GM18867 (cell line): ENCODE data around the gene ELOB.

Experiments used
- ATAC-seq: cut with Tn5 transposase; IDR thresholded peaks from one replicate; pipeline ENCODE4 v1.9.1; 2021; ENCODE audit warnings: mild to moderate bottlenecking, moderate library complexity; ENCODE audit not compliant: unreplicated experiment

Gene ELOB

DNA sequence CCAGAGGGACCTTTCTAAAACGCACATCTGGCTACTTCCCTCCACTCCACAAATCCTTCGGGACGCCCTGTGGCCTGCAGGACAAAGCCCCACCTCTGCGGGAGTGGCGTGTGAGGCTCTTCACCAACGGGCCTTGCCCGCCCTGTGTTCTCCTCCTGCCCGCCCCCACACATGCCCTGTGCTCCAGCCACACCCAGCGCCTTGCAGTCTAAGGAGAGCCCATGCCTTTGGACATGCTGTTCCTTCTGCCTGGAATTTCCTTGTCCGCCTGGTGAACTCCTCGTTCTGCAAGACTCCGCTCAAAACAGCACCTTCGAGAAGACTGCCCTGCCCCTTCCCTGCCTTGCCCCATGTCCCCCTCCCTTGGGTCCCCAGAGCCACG lies 7.4 kb downstream of the ELOB start:
- ATAC-seq = no peak

DNA sequence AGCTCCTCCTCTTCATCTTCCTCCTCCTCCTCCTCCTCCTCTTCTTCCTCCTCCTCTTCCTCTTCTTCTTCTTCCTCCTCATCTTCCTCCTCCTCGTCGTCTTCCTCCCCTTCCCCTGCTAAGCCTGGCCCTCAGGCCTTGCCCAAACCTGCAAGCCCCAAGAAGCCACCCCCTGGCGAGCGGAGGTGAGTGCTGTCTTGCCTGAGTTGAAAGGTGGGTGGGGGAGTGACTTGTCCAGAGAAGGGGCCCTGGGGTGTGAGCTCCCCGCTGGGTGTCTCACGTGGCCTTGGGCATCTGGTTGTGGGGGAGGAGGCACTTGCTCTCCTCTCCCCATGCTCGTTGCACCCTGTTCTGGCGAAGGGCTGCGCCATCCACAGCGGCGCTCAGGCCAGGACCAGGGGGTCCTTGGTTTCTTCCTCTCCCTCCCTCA lies 8.0 kb downstream of the ELOB start:
- no peak for ATAC-seq

DNA sequence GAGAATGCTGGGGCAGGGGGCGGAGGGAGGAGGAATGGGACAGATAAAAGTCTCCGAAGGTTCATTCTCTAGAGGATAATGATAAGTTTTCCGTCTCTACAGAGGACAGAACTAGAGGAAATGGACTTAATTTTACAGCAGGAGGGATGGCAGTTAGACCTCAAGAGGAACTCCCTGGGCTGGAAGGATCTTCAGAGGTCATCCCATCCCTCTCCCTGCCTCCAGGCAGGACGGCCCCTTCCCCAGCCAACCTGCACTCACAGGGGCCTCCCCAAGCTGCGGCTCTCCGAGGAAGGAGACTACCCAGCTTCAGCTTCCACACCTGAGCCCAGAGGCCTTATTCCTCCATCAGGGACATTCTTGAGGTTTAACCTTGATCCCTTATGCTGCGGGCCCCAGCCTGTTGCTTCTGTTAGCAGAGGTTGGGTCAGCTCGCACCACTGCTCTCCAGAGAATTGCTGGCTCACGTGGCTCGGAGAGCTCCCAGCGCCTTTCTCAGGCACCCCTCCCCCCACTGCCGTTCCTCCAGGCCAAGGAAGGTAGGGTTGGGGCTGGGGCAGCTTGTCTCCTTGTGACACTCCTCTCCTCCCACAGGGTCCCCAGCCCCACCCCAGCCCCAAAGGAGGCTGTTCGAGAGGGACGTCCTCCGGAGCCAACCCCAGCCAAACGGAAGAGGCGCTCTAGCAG lies 8.5 kb downstream of the ELOB start:
- ATAC-seq = no peak

DNA sequence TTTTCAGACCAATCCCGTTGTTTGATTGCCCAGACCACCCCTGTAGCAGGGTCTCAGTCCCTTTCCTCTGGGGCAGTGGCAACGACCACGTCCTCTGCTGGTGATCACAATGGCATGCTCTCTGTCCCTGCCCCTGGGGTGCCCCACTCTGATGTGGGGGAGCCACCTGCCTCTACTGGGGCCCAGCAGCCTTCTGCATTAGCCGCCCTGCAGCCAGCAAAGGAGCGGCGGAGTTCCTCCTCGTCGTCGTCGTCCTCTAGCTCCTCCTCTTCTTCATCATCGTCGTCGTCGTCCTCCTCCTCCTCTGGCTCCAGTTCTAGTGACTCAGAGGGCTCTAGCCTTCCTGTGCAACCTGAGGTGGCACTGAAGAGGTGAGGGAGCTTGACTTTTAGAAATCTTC lies 9.2 kb downstream of the ELOB start:
- ATAC-seq = no peak

DNA sequence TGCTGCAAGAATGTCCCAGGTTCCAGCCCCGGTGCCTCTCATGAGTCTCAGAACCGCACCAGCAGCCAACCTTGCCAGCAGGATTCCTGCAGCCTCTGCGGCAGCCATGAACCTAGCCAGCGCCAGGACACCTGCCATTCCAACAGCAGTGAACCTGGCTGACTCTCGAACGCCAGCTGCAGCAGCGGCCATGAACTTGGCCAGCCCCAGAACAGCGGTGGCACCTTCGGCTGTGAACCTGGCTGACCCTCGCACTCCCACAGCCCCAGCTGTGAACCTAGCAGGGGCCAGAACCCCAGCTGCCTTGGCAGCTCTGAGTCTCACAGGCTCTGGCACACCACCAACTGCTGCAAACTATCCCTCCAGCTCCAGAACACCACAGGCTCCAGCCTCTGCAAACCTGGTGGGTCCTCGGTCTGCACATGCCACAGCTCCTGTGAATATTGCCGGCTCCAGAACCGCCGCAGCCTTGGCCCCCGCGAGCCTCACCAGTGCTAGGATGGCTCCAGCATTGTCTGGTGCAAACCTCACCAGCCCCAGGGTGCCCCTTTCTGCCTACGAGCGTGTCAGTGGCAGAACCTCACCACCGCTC lies 9.8 kb downstream of the ELOB start:
- no peak for ATAC-seq

DNA sequence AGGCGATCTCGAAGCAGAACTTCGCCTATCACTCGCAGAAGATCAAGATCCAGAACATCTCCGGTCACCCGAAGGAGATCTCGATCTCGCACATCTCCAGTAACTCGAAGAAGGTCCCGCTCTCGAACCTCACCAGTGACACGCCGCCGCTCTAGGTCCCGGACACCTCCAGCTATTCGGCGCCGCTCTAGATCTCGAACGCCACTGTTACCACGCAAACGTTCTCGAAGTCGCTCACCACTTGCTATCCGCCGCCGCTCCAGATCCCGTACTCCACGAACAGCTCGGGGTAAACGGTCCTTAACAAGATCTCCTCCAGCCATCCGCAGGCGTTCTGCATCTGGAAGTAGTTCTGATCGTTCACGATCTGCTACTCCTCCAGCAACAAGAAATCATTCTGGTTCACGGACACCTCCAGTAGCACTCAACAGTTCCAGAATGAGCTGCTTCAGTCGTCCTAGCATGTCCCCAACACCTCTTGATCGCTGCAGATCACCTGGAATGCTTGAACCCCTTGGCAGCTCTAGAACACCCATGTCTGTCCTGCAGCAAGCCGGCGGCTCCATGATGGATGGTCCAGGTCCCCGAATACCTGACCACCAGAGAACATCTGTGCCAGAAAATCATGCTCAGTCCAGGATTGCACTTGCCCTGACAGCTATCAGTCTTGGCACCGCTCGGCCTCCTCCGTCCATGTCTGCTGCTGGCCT lies 10.5 kb downstream of the ELOB start:
- ATAC-seq = no peak

DNA sequence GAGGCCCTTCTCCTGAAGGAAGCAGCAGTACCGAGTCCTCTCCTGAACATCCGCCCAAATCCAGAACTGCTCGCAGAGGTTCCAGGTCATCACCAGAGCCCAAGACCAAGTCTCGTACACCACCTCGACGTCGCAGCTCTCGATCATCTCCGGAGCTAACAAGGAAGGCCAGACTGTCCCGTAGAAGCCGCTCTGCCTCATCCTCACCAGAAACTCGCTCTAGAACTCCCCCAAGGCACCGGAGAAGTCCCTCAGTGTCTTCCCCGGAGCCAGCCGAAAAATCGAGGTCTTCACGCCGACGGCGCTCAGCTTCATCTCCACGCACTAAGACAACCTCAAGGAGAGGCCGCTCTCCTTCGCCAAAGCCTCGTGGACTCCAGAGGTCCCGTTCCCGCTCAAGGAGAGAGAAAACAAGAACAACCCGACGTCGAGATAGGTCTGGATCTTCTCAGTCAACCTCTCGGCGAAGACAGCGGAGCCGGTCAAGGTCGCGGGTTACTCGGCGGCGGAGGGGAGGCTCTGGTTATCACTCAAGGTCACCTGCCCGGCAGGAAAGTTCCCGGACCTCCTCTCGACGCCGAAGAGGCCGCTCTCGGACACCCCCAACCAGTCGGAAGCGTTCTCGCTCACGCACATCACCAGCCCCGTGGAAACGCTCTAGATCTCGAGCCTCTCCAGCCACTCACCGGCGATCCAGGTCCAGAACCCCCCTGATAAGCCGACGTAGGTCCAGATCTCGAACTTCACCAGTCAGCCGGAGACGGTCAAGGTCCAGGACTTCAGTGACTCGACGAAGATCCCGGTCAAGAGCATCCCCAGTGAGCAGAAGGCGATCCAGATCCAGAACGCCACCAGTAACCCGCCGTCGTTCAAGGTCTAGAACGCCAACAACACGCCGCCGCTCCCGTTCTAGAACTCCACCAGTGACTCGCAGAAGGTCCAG lies 11.3 kb downstream of the ELOB start:
- ATAC-seq = no peak

DNA sequence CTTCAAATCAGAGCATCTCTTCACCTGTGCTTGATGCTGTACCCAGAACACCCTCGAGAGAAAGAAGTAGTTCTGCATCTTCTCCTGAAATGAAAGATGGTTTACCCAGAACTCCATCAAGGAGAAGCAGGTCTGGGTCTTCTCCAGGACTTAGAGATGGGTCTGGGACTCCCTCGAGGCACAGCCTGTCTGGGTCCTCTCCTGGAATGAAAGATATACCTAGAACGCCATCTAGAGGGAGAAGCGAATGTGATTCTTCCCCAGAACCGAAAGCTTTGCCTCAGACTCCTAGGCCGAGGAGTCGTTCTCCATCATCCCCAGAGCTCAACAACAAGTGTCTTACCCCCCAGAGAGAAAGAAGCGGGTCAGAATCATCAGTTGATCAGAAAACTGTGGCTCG lies 12.4 kb downstream of the ELOB start:
- ATAC-seq = no peak

DNA sequence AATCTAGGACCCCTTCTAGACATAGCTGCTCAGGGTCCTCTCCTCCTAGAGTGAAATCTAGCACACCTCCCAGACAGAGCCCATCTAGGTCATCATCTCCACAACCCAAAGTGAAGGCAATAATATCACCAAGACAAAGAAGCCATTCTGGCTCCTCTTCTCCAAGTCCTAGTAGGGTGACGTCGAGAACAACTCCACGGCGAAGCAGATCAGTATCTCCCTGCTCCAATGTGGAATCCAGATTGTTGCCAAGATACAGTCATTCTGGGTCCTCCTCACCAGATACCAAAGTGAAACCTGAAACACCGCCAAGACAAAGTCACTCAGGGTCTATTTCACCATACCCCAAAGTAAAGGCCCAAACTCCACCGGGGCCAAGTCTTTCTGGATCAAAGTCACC lies 13.9 kb downstream of the ELOB start:
- ATAC-seq = no peak

DNA sequence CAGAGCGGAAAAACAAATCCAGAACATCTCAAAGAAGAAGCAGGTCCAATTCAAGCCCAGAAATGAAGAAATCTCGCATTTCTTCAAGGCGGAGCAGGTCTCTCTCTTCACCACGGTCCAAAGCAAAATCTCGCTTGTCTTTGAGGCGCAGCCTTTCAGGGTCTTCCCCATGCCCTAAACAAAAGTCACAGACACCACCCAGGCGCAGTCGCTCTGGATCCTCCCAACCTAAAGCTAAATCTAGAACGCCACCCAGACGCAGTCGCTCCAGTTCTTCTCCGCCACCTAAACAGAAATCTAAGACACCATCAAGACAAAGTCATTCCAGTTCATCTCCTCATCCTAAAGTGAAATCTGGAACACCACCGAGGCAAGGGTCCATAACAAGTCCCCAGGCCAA lies 14.4 kb downstream of the ELOB start:
- ATAC-seq = no peak

DNA sequence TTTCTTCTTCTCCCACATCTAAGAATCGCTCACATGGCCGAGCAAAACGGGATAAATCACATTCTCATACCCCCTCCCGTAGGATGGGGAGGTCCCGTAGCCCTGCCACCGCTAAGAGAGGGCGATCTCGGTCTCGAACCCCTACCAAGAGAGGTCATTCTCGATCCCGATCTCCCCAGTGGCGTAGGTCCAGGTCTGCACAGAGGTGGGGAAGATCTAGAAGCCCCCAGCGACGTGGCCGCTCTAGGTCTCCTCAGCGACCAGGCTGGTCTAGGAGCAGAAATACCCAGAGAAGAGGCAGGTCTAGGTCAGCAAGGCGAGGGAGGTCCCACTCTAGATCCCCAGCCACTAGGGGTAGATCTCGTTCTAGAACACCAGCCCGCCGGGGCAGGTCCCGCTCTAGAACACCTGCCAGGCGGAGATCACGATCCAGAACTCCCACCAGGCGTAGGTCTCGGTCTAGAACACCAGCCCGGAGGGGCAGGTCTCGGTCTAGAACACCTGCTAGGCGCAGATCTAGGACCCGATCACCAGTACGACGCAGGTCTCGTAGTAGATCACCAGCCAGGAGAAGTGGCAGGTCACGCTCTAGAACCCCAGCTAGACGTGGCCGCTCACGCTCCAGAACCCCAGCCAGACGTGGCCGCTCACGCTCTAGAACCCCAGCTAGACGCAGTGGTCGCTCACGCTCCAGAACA lies 15.0 kb downstream of the ELOB start:
- no peak for ATAC-seq

DNA sequence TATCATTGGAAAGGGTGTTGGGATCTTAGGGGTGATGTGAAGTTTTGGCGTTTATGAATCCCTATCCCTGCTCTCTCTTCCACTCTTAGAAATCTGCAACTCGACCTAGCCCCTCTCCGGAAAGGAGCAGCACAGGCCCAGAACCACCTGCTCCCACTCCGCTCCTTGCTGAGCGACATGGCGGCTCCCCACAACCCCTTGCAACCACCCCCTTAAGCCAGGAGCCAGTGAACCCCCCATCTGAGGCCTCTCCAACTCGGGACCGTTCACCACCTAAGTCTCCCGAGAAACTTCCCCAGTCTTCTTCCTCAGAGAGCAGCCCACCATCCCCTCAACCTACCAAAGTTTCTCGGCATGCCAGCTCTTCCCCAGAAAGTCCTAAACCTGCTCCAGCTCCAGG lies 15.6 kb downstream of the ELOB start:
- no peak for ATAC-seq

DNA sequence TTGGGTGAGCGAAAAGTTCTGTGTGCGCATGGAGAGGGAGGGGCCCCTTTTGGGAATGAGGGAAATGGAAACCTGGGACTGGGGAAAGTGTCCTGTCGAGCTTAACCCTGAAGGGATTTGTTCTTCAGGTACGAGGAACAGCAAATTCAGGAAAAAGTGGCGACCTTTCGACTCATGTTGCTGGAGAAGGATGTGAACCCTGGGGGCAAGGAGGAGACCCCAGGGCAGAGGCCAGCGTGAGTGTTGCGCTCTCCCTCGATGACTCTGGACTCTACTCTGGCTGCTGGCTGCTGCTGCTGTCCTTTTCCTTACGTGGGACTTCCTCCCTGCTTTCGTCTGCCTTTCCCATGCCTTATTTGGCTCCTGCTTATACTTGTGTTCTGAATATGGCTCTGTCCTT lies 19.7 kb downstream of the ELOB start:
- ATAC-seq = no peak

DNA sequence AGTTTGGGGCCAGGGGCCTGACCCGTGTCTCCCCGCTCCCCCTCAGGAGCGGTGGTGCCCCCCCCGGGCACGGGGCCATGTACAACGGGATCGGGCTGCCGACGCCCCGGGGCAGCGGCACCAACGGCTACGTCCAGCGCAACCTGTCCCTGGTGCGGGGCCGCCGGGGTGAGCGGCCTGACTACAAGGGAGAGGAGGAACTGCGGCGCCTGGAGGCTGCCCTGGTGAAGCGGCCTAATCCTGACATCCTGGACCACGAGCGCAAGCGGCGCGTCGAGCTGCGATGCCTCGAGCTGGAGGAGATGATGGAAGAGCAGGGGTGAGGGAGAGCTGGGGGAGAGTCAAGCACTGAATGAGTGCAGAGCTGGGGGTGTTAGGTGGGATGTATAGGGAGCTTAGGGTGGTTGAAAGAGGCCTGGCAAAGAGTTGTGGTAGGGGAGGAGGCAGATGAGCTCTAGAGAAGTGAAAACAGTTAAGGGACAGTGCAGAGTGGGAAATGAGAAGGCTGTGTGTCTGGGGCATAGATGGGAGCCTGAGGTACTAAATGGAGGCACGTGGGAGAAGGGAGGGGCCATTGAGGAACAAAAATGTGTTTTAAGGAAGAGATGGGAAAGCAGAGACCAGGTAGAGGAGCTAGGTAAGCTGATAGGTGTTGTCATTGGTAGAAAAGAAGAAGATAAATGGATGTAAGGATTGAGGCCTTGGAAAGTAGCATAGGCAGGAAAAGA lies 20.6 kb downstream of the ELOB start:
- ATAC-seq = no peak

DNA sequence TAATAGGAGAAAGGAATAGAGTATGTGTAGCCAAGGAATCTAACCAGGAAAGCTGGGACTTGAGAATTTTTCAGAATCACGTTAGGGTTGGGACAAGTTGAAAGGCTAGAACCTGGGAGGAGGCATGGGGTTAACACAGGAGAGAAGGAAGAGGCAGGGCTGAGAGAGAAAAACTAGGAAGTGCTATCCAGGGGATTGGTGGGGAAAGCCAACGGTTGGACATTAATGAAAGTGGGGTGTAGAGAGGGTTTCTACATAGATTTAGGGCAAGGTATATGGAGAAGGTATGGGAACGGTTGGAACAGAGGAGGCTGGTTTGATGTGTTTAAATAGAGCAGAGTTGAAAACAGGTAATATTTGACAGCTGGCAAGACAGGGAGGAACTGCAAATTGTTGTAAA lies 21.9 kb downstream of the ELOB start:
- ATAC-seq = no peak

DNA sequence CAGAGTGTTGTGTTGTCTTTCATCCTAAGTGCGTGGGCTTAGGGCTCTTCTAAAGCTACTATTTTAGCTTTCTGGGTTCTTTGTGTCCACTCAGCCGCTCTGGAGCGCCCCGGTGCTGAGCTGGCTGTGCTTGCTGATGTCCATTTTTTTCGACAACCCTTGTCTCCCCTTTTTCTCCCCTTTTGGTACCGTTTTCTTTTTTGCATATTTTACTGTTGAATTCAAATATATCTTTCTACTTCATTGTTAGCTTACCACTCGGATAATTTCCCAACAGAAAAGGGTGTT lies 23.4 kb downstream of the ELOB start:
- ATAC-seq = no peak

DNA sequence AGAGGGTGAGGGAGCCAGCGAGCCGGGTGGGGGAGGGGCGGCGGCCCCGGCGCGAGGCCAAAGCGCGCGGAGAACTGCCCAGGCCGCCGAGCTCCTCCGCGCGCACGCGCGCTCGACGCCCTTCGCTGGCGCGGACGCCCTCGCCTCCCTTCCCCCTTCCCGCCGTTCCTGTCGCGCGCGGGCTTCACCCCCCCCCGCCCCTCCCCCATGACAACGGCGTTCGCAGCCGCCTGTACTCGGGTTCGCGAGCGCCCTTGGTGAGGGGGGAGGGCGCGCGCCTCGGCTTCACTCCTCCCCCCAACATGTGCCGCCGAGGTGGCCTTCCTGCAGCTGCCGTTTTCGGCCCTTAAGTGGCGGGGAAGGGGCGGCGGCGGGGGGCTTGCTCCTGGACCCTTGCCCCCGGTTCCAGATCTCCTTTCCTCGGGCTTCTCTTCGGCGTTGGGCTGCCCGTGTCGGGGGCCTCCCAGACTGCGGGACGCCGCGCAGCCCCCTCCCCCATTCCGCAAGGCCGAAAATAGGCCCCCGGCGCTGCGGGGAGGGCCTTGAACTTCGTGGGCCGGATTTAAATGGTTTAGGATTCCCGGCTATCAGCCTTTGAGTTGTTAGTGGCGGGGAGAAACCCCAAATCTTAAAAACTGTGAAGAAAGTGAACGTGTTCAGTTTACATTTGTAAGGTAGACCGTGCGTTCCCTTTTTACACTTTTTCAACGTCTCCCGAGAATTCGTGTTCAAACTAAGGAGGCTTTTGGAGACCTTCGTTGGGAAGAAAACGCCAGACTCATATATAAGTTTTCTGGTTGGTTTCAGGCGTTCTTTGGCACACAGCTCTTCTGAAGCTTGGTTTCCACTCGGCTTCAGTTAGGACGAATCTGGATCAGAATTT lies 24.0 kb downstream of the ELOB start:
- peak; percentile 43 for ATAC-seq

DNA sequence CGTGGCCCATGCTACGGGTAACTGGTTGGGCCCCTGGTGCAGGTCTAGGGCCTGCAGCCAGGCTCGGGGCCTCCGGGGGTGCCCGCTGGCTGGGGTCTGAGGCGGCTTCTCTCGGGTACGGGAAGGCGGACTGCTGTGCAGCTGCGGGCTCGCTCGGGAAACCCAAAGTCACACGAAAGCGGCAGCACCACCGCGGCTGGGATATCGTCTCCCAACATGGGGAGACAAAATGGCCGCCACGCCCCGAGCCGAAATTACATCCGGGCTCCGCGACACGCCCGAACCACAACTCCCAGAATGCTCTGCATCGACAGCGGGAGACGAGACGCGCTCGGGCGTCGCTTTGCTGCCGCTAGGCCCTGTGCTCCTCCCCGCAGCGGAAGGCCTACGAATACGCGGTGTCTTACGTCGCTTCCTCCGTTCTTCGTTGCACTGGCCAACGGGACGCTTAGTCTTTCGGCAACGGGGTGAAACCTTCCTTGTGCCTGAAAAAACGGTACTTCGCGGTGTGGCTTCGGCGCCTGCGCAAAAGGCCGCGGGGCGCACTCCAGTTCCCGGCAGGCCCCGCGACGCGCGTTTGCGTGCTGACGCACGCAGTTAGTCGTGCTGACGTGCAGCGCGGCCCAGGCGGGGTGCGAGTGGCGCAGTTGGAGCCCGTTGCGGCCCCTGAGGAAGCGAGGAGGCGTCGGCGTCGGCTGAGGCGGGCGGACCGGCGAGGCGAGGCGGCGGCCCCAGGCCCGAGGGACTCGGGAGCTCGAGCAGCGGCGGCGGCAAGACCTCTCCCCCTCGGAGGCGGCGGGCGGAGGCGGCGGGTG lies 24.8 kb downstream of the ELOB start, which contains the start of gene SRRM2:
Gene SRRM2, plus strand, starts transcription at position 604 of the 815 bp plus-strand sequence. CDS start 3,727 bp downstream, outside the sequence.
- peak; percentile 76 for ATAC-seq
